Natural killer cell (primary cell): ENCODE data around the gene RGMA. TPM values are rescaled to one million over a fixed set of nuclear protein-coding genes. Genes with fewer than 3 reads are reported as not detected.

Source experiments
- ATAC-seq, 3 donors: fragments of 150-1000 bp in 2 of 3; fragments of 200-7000 bp in 1 of 3; cut with Tn5 transposase; 1 replicate in 1 of 3; 2 replicates in 2 of 3; pipeline ENCODE4 v1.10.0; 2021; ENCODE audit warnings: mild to moderate bottlenecking in 2 of 3, moderate library complexity in 2 of 3
- DNase-seq, 2 donors: peaks; one replicate each; pipeline versions ENCODE4 v3.0.0 to v3.0.0-alpha.2; 2013 to 2021; ENCODE audit warnings: mixed read lengths in 1 of 2
- H3K27ac ChIP-seq: one replicate; pipeline ENCODE4 v1.5.1; 2013; ENCODE audit warnings: mild to moderate bottlenecking, low read length
- H3K27me3 ChIP-seq: one replicate; pipeline ENCODE4 v1.6.1; 2013; ENCODE audit warnings: low read length; ENCODE audit not compliant: control insufficient read depth, insufficient read depth
- H3K36me3 ChIP-seq: one replicate; pipeline ENCODE4 v1.6.1; 2013; ENCODE audit warnings: low read length; ENCODE audit not compliant: control insufficient read depth, insufficient read depth
- H3K4me1 ChIP-seq: one replicate; pipeline ENCODE4 v1.6.1; 2013; ENCODE audit warnings: low read length; ENCODE audit not compliant: control insufficient read depth, insufficient read depth
- H3K4me3 ChIP-seq: one replicate; pipeline ENCODE4 v1.5.1; 2013; ENCODE audit warnings: low read length
- H3K9me3 ChIP-seq: one replicate; pipeline ENCODE4 v1.6.1; 2013; ENCODE audit warnings: low read length; ENCODE audit not compliant: control insufficient read depth, insufficient read depth
- H3K27ac Mint-ChIP-seq, 2 donors: one replicate each; pipeline ENCODE4 v1.8.0; 2022; ENCODE audit warnings: mild to moderate bottlenecking in 2 of 2, mixed read lengths in 2 of 2, moderate library complexity in 1 of 2
- H3K27me3 Mint-ChIP-seq, 2 donors: one replicate each; pipeline ENCODE4 v1.8.0; 2022; ENCODE audit warnings: low read depth in 2 of 2, mixed read lengths in 2 of 2
- H3K36me3 Mint-ChIP-seq: one replicate; pipeline ENCODE4 v1.8.0; 2022; ENCODE audit warnings: mixed read lengths
- H3K4me1 Mint-ChIP-seq, 2 donors: one replicate each; pipeline ENCODE4 v1.8.0; 2022; ENCODE audit warnings: mixed read lengths in 2 of 2
- H3K4me3 Mint-ChIP-seq: one replicate; pipeline ENCODE4 v1.8.0; 2022; ENCODE audit warnings: mild to moderate bottlenecking, moderate library complexity, mixed read lengths
- H3K9me3 Mint-ChIP-seq, 2 donors: one replicate each; pipeline ENCODE4 v1.8.0; 2022; ENCODE audit warnings: mixed read lengths in 2 of 2
- WGBS: methylation state at CpG from one replicate; pipeline ENCODE4 v1.1.7; 2013; ENCODE audit warnings: missing lambda C conversion rate; ENCODE audit not compliant: insufficient coverage; 5-methylcytosine and 5-hydroxymethylcytosine counted together
- intact Hi-C: fragments of 100-400 bp; cut with micrococcal nuclease; formaldehyde crosslinking; loops from one replicate; pipeline ENCODE4 v1.14.2; 2022
- total RNA-seq, 4 donors: library from RNA; stranded (reverse); fragments of 120-200 nt in 1 of 4; gene quantifications; one replicate each; pipeline versions ENCODE4 v1.2.3 to v1.2.4, GENCODE V29; 2013 to 2022
- TF ChIP-seq, protein P1 (sequence below): fragments of 200-600 bp; IDR thresholded peaks from one replicate; pipeline ENCODE4 v1.8.0; 2022; ENCODE audit warnings: antibody characterized with exemption

The RGMA gene
- total RNA-seq, 3 donors from 2014 or later (not counting 1 experiment from before 2014, with no cell fraction given) = not detected

DNA sequence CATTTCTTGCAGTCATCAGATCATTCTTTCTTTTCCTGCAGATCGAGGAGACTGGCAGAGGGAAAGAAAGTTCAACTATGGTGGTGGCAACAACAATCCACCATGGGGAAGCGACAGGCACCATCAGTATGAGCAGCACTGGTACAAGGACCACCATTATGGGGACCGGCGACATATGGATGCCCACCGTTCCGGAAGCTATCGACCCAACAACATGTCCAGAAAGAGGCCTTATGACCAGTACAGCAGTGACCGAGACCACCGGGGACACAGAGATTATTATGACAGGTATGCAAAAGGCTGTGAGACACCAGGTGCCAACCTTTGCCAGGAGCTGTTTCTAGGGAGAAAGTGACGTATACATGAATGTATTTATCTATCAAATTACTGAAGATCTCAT, 69.0 kb downstream of the RGMA start:
- H3K9me3 Mint-ChIP-seq = no peaks in the 10 kb centered on the region
- Histone ChIP-seq H3K4me1 (peaks cover 3% of the 10 kb centered on the region), H3K4me3 (no peak overlapping the region), H3K27me3 (no peaks in the 10 kb centered on the region), H3K36me3 (peaks cover 95% of the 10 kb centered on the region), H3K9me3 (no peaks in the 10 kb centered on the region), H3K27ac (no peak overlapping the region)
- H3K4me3 Mint-ChIP-seq = no peak overlapping the region
- peaks cover 53 to 55% of the 10 kb centered on the region in 2 donors for H3K4me1 Mint-ChIP-seq
- no peak for DNase-seq
- intact Hi-C loops = no loop called here
- no peak for ATAC-seq
- TF ChIP-seq, protein P1, sequence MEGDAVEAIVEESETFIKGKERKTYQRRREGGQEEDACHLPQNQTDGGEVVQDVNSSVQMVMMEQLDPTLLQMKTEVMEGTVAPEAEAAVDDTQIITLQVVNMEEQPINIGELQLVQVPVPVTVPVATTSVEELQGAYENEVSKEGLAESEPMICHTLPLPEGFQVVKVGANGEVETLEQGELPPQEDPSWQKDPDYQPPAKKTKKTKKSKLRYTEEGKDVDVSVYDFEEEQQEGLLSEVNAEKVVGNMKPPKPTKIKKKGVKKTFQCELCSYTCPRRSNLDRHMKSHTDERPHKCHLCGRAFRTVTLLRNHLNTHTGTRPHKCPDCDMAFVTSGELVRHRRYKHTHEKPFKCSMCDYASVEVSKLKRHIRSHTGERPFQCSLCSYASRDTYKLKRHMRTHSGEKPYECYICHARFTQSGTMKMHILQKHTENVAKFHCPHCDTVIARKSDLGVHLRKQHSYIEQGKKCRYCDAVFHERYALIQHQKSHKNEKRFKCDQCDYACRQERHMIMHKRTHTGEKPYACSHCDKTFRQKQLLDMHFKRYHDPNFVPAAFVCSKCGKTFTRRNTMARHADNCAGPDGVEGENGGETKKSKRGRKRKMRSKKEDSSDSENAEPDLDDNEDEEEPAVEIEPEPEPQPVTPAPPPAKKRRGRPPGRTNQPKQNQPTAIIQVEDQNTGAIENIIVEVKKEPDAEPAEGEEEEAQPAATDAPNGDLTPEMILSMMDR = no peak
- H3K36me3 Mint-ChIP-seq = peaks cover 71% of the 10 kb centered on the region
- 96% methylated on average over 10 of the region's 10 CpGs for WGBS
- no peaks in the 10 kb centered on the region for H3K27me3 Mint-ChIP-seq
- H3K27ac Mint-ChIP-seq = peak overlapping the region; percentile 60 to 86

DNA sequence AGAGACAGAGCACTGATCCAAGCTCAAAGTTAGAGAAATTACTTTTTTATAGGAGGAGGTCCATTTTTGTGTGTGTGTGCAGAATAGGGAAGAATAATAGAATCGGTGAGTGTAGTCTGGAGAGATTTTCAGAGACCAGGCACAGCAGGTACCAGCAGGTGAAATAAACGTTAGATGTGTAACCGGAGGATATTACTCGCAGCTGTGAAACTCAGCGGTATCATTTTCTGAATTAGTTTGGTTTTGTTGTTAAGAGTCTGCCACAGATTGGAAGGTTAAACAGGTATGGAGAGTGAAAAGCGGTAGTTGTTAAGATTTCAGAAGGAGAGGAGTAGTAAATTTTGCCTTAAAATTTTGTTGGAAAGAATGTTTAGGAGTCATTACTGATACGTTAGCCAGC, 69.9 kb downstream of the RGMA start:
- Histone ChIP-seq H3K4me1 (no peaks in the 10 kb centered on the region), H3K9me3 (no peaks in the 10 kb centered on the region), H3K36me3 (peaks cover 95% of the 10 kb centered on the region), H3K27me3 (no peaks in the 10 kb centered on the region), H3K4me3 (no peak overlapping the region), H3K27ac (no peak overlapping the region)
- Mint-ChIP-seq H3K27me3 (no peaks in the 10 kb centered on the region), H3K36me3 (peaks cover 71% of the 10 kb centered on the region), H3K27ac (peak overlapping the region; percentile 5 to 39), H3K4me1 (peaks cover 44 to 46% of the 10 kb centered on the region in 2 donors), H3K9me3 (no peaks in the 10 kb centered on the region), H3K4me3 (no peak overlapping the region)
- intact Hi-C loops = no loop called here
- ATAC-seq (no peak), DNase-seq (no peak)
- TF ChIP-seq, protein P1 = no peak
- 85% methylated on average over 7 of the region's 7 CpGs for WGBS

- Histone ChIP-seq H3K27ac (no peak overlapping the region), H3K27me3 (no peaks in the 10 kb centered on the region), H3K4me1 (no peaks in the 10 kb centered on the region), H3K9me3 (no peaks in the 10 kb centered on the region), H3K36me3 (peaks cover 94% of the 10 kb centered on the region), H3K4me3 (no peak overlapping the region)
- Mint-ChIP-seq H3K4me3 (no peak overlapping the region), H3K4me1 (peaks cover 39 to 41% of the 10 kb centered on the region in 2 donors), H3K36me3 (peaks cover 71% of the 10 kb centered on the region), H3K27me3 (no peaks in the 10 kb centered on the region), H3K9me3 (no peaks in the 10 kb centered on the region), H3K27ac (peak overlapping the region; percentile 5 to 39)
- ATAC-seq (no peak), DNase-seq (no peak)
- intact Hi-C loops = no loop called here
- 96% methylated on average over 4 of the region's 4 CpGs for WGBS
- TF ChIP-seq, protein P1 = no peak
Observed at GRCh38 chr15:93018574-93018973, 70.4 kb downstream of the RGMA start.

- peaks cover 97% of the 10 kb centered on the region for H3K36me3 ChIP-seq
- Mint-ChIP-seq H3K36me3 (peaks cover 69% of the 10 kb centered on the region), H3K4me1 (peaks cover 28 to 31% of the 10 kb centered on the region in 2 donors), H3K27ac (peak overlapping the region; percentile 5 to 39), H3K9me3 (no peaks in the 10 kb centered on the region), H3K4me3 (no peak overlapping the region), H3K27me3 (no peaks in the 10 kb centered on the region)
- no peaks in the 10 kb centered on the region for H3K9me3 ChIP-seq
- H3K4me1 ChIP-seq = no peaks in the 10 kb centered on the region
- DNase-seq = no peak
- intact Hi-C loops = no loop called here
- TF ChIP-seq, protein P1 = no peak
- no peak overlapping the region for H3K4me3 ChIP-seq
- H3K27ac ChIP-seq = no peak overlapping the region
- 93% methylated on average over 4 of the region's 6 CpGs for WGBS
- no peak for ATAC-seq
- no peaks in the 10 kb centered on the region for H3K27me3 ChIP-seq
Observed at GRCh38 chr15:93017526-93017925, 71.5 kb downstream of the RGMA start.
